HEK293T (cell line): ENCODE results near the gene ACTN2.

Experiments used
- CTCF ChIA-PET: fragments of 350-600 bp; formaldehyde crosslinking; extraction: SDS; loops from one replicate; lab custom pipeline; 2021; ENCODE audit warnings: antibody characterized with exemption, inconsistent platforms; lab: Yijun Ruan, JAX
- POLR2A ChIA-PET: fragments of 350-600 bp; formaldehyde crosslinking; extraction: SDS; loops from one replicate; lab custom pipeline; 2020; ENCODE audit warnings: antibody characterized with exemption, inconsistent platforms; lab: Yijun Ruan, JAX
- DNase-seq: peaks from one replicate; pipeline ENCODE4 v3.0.0; 2012; ENCODE audit warnings: mixed read lengths; ENCODE audit errors: extremely low spot score
- ARNT ChIP-seq: fragments of 450-650 bp; IDR thresholded peaks from 2 replicates; pipeline ENCODE4 v1.6.1; 2017; ENCODE audit warnings: mild to moderate bottlenecking
- BHLHE40 ChIP-seq: fragments of 450-650 bp; IDR thresholded peaks from 2 replicates; pipeline ENCODE4 v1.6.1; 2016; ENCODE audit warnings: mild to moderate bottlenecking, moderate library complexity, borderline replicate concordance
- CTBP1 ChIP-seq: fragments of 450-650 bp; IDR thresholded peaks from 2 replicates; pipeline ENCODE4 v1.6.1; 2016; ENCODE audit warnings: borderline replicate concordance
- ELF4 ChIP-seq: fragments of 450-650 bp; IDR thresholded peaks from 2 replicates; pipeline ENCODE4 v1.6.1; 2017; ENCODE audit warnings: antibody characterized with exemption
- FOXA1 ChIP-seq: fragments of 450-650 bp; IDR thresholded peaks from 2 replicates; pipeline ENCODE4 v1.6.1; 2016; ENCODE audit warnings: mild to moderate bottlenecking
- FOXK2 ChIP-seq: fragments of 450-650 bp; IDR thresholded peaks from 2 replicates; pipeline ENCODE4 v1.6.1; 2016; ENCODE audit warnings: mild to moderate bottlenecking
- FOXM1 ChIP-seq: fragments of 450-650 bp; IDR thresholded peaks from 2 replicates; pipeline ENCODE4 v1.6.1; 2017; ENCODE audit warnings: mild to moderate bottlenecking, borderline replicate concordance
- HDGF ChIP-seq: fragments of 450-650 bp; IDR thresholded peaks from 2 replicates; pipeline ENCODE4 v1.6.1; 2017; ENCODE audit warnings: antibody characterized with exemption, borderline replicate concordance
- L3MBTL2 ChIP-seq: fragments of 450-650 bp; conservative IDR thresholded peaks from 2 replicates; pipeline ENCODE4 v1.6.1; 2016; ENCODE audit warnings: mild to moderate bottlenecking
- LEF1 ChIP-seq: fragments of 450-650 bp; IDR thresholded peaks from 2 replicates; pipeline ENCODE4 v1.6.1; 2017; ENCODE audit warnings: mild to moderate bottlenecking, borderline replicate concordance
- NFRKB ChIP-seq: fragments of 450-650 bp; IDR thresholded peaks from 2 replicates; pipeline ENCODE4 v1.6.1; 2016; ENCODE audit warnings: mild to moderate bottlenecking, moderate library complexity
- PKNOX1 ChIP-seq: fragments of 450-650 bp; IDR thresholded peaks from 2 replicates; pipeline ENCODE4 v1.6.1; 2016
- SP1 ChIP-seq: fragments of 450-650 bp; IDR thresholded peaks from 2 replicates; pipeline ENCODE4 v1.6.1; 2017
- SUZ12 ChIP-seq: fragments of 450-650 bp; IDR thresholded peaks from 2 replicates; pipeline ENCODE4 v1.6.1; 2016; ENCODE audit warnings: mild to moderate bottlenecking
- TARDBP ChIP-seq: fragments of 450-650 bp; IDR thresholded peaks from 2 replicates; pipeline ENCODE4 v1.6.1; 2016
- ZNF384 ChIP-seq: fragments of 450-650 bp; IDR thresholded peaks from 2 replicates; pipeline ENCODE4 v1.6.1; 2016

ACTN2 gene

GRCh38 chr1:236706183-236706582 is 19.9 kb downstream of the ACTN2 start:
- ChIA-PET POLR2A (no interaction called here), CTCF (interaction anchor here (0.8 kb wide), 1 partner anchor 53 kb away, joined by 3 read pairs; no protein-coding TSS in a partner anchor)
- no peak for DNase-seq
- TF ChIP-seq TARDBP: no peak
- TF ChIP-seq BHLHE40: no peak
- no peak for TF ChIP-seq LEF1
- TF ChIP-seq NFRKB: no peak
- no peak for TF ChIP-seq SUZ12
- TF ChIP-seq FOXA1: no peak
- no peak for TF ChIP-seq L3MBTL2
- no peak for TF ChIP-seq FOXM1
- no peak for TF ChIP-seq ARNT
- no peak for TF ChIP-seq HDGF
- TF ChIP-seq ZNF384: no peak

- CTCF ChIA-PET: no interaction called here
- POLR2A ChIA-PET: no interaction called here
- no peak for DNase-seq
Measured at GRCh38 chr1:236710328-236710892, 24.1 kb downstream of the ACTN2 start.

GRCh38 chr1:236716160-236716559 is 29.9 kb downstream of the ACTN2 start:
- DNase-seq: no peak
- no peak for TF ChIP-seq FOXA1
- no peak for TF ChIP-seq TARDBP
- no peak for TF ChIP-seq CTBP1
- TF ChIP-seq FOXM1: no peak
- no peak for TF ChIP-seq ELF4
- no peak for TF ChIP-seq ZNF384
- TF ChIP-seq FOXK2: no peak
- TF ChIP-seq BHLHE40: no peak
- no peak for TF ChIP-seq L3MBTL2
- TF ChIP-seq ARNT: no peak
- TF ChIP-seq SUZ12: no peak
- no peak for TF ChIP-seq NFRKB
- no peak for TF ChIP-seq SP1
- TF ChIP-seq PKNOX1: no peak
- no peak for TF ChIP-seq HDGF
- no peak for TF ChIP-seq LEF1
- CTCF ChIA-PET: interaction anchor here (0.6 kb wide), 1 partner anchor 25 kb away, joined by 5 read pairs; no protein-coding TSS in a partner anchor
- POLR2A ChIA-PET: interaction anchor here (1.6 kb wide), 1 partner anchor 79 kb away, joined by 4 read pairs; the partner anchor contains the start of gene MTR

More at GRCh38 chr1:236710328-236710892, 24.1 kb downstream of the ACTN2 start:
- no peak for TF ChIP-seq SUZ12
- TF ChIP-seq SP1: no peak
- TF ChIP-seq NFRKB: no peak
- no peak for TF ChIP-seq ARNT
- no peak for TF ChIP-seq CTBP1
- no peak for TF ChIP-seq BHLHE40
- no peak for TF ChIP-seq LEF1
- TF ChIP-seq FOXA1: no peak
- no peak for TF ChIP-seq HDGF
- TF ChIP-seq FOXK2: no peak
- TF ChIP-seq PKNOX1: no peak
- TF ChIP-seq TARDBP: no peak

GRCh38 chr1:236717811-236718210 is 31.5 kb downstream of the ACTN2 start:
- no peak for TF ChIP-seq ZNF384
- no peak for TF ChIP-seq FOXM1
- no peak for TF ChIP-seq PKNOX1
- TF ChIP-seq BHLHE40: no peak
- no peak for TF ChIP-seq ELF4
- TF ChIP-seq FOXK2: no peak
- no peak for TF ChIP-seq CTBP1
- TF ChIP-seq FOXA1: no peak
- TF ChIP-seq HDGF: no peak
- TF ChIP-seq LEF1: no peak
- TF ChIP-seq NFRKB: no peak
- TF ChIP-seq ARNT: no peak
- DNase-seq: no peak
- ChIA-PET CTCF (interaction anchor here (0.6 kb wide), 1 partner anchor 448 kb away, joined by 6 read pairs; no protein-coding TSS in a partner anchor), POLR2A (no interaction called here)

GRCh38 chr1:236718328-236718727 is 32.0 kb downstream of the ACTN2 start:
- ChIA-PET POLR2A (no interaction called here), CTCF (interaction anchor here (0.6 kb wide), 1 partner anchor 448 kb away, joined by 6 read pairs; no protein-coding TSS in a partner anchor)
- DNase-seq: no peak
- TF ChIP-seq ZNF384 (no peak), ELF4 (no peak), SP1 (no peak), TARDBP (no peak)

- TF ChIP-seq FOXA1: no peak
- TF ChIP-seq SUZ12: no peak
- TF ChIP-seq FOXK2: no peak
- TF ChIP-seq PKNOX1: no peak
- TF ChIP-seq SP1: no peak
- no peak for TF ChIP-seq ZNF384
- CTCF ChIA-PET: interaction anchor here (1.2 kb wide), 1 partner anchor 39 kb away, joined by 3 read pairs; no protein-coding TSS in a partner anchor
- DNase-seq: no peak
- POLR2A ChIA-PET: no interaction called here
Measured at GRCh38 chr1:236720206-236720605, 33.9 kb downstream of the ACTN2 start.
